ENCODE results near the gene ABCC1.

ABCC1 gene

DNA sequence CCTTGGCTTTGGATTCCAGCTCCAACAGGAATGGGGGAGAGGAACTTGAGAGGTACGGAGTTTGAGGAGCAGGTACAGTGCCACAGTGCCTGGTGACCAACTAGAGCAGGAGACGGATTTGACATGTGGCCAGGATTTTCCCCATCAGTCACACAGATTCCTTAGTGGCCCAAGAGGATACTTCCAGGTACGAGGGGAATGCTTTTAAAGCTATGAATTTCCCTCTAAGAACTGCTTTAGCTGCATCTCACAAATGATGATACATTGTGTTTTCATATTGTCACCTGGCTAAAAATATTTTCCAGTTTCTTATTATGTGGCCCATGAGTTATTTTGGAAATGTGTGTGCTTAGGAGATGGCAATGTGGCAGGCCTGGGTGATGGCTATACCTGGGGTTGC is 175.6 kb downstream of the ABCC1 start:
- DNase-seq, result no peak
- Mint-ChIP-seq H3K4me3 (no peak overlapping the region), H3K4me1 (ENCODE audit: low read depth) (peaks cover 2% of the 10 kb centered on the region), H3K36me3 (ENCODE audit: low read depth) (peaks cover 95% of the 10 kb centered on the region), H3K9me3 (peaks cover 7% of the 10 kb centered on the region), H3K27ac (no peak overlapping the region), H3K27me3 (no peaks in the 10 kb centered on the region)

DNA sequence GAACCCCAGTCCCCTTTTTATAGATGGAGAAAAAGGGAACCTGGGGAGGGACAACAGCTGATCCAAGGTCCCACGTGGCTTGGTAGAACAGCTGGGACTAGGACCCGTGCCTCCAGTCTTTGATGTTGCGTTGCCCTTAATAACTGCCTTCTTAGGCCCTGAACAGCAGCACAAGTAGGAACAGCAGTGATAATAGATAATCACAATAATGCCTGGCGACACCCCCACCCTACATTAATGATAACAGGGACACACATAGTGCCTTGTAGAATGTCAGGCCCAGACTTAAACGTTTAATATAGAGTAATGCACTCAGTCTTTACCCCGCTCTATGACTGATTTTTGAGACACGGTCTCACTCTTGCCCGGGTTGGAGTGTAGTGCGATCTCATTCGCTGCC is 177.5 kb downstream of the ABCC1 start:
- H3K27ac Mint-ChIP-seq, result peak overlapping the region; percentile 20
- no peak overlapping the region for H3K4me3 Mint-ChIP-seq
- peaks cover 7% of the 10 kb centered on the region for H3K9me3 Mint-ChIP-seq
- no peak for DNase-seq
- H3K36me3 Mint-ChIP-seq (ENCODE audit: low read depth), result peaks cover 94% of the 10 kb centered on the region
- peaks cover 2% of the 10 kb centered on the region for H3K4me1 Mint-ChIP-seq (ENCODE audit: low read depth)
- no peaks in the 10 kb centered on the region for H3K27me3 Mint-ChIP-seq

DNA sequence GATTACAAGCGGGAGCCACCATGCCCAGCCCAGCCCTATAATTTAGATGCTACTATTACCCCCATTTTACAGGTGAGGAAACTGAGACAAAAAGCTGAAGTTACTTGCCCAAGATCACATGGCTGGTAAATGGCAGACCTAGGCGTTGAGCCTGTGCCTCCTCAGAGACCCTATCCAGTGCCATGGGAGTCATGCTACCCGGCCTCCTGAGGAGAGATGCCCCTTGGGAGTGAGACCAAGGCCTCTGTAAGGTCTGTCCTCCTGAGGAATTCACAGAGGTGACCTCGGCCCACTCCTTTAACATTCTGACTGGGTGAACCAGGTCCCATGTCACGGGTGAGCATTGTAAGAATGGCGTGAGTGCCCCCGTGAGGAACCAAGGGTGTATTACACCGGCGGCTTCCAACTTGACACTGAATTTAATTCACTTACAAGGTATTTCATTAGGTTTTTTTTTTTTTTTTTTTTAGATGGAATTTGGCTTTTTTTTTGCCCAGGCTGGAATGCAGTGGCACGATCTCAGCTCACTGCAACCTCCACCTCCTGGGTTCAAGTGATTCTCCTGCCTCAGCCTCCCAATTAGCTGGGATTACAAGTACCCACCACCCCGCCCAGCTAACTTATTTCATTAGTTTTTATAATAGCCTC is 178.2 kb downstream of the ABCC1 start:
- H3K27me3 Mint-ChIP-seq, result no peaks in the 10 kb centered on the region
- DNase-seq, result peak; percentile 80
- H3K9me3 Mint-ChIP-seq, result peaks cover 7% of the 10 kb centered on the region
- H3K36me3 Mint-ChIP-seq (ENCODE audit: low read depth), result peaks cover 94% of the 10 kb centered on the region
- peak overlapping the region; percentile 20 for H3K27ac Mint-ChIP-seq
- no peak overlapping the region for H3K4me3 Mint-ChIP-seq
- peaks cover 2% of the 10 kb centered on the region for H3K4me1 Mint-ChIP-seq (ENCODE audit: low read depth)

DNA sequence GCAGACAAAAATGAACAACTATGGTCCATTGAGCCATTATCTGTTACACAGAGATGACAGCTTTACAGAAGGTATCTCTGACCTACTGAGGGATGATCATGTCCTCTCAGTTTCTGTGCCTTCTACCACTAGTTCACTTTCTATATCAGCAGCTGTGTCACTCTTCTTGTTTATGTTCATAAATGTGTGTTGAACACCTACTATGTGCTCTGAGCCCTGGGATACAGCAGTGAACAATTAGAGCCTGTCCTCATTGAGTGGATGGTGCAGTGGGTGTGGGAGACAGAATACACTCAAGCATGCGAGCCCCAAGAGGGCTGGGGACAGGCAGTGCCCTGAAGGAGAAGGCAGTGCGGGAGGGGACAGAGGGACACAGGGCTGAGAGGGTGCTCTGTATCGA is 181.8 kb downstream of the ABCC1 start:
- Mint-ChIP-seq H3K27me3 (no peaks in the 10 kb centered on the region), H3K4me3 (no peak overlapping the region), H3K27ac (no peak overlapping the region), H3K4me1 (ENCODE audit: low read depth) (peaks cover 2% of the 10 kb centered on the region), H3K9me3 (no peaks in the 10 kb centered on the region), H3K36me3 (ENCODE audit: low read depth) (peaks cover 95% of the 10 kb centered on the region)
- DNase-seq, result no peak

DNA sequence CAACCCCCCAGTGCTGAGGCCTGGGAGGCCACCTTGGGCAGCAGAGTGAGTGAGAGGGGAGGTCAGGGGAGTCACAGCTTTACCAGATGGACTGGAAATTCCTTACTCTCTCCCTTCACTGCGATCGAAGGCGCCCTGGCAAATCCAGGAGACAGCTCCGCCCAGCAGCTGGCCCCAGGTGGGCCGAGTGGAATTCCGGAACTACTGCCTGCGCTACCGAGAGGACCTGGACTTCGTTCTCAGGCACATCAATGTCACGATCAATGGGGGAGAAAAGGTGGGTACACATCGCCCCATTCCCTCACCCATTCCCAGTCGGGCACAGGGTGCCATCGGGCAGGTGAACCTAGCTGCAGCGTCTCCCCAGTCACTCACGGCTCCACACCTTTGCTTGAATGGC is 182.2 kb downstream of the ABCC1 start:
- no peaks in the 10 kb centered on the region for H3K9me3 Mint-ChIP-seq
- peaks cover 95% of the 10 kb centered on the region for H3K36me3 Mint-ChIP-seq (ENCODE audit: low read depth)

DNA sequence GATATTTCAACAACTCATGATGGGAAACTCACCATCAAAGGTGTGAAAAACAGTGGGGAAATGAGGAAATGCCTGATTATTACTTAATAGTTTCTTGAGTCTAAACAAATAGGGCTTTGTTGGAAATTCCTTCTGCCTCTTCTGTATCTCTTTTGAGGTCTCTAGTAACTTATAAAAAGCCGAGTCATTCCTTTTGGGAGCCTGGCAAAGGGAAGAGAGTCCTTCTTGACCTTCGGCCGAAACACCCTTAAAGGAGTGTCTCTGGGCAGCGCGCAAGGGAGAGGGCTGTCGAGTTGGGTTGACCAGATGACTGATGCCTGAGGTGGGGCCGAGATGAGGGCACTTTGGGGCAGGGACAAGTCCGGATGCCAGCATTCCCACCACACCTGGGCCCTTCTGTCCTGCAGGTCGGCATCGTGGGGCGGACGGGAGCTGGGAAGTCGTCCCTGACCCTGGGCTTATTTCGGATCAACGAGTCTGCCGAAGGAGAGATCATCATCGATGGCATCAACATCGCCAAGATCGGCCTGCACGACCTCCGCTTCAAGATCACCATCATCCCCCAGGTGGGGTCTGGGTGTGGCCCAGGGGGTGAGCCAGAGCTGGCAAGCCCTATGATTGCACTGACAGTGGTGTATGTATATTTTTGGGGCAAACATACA is 184.7 kb downstream of the ABCC1 start:
- H3K4me1 Mint-ChIP-seq (ENCODE audit: low read depth), result no peaks in the 10 kb centered on the region
- H3K4me3 Mint-ChIP-seq, result no peak overlapping the region
- no peaks in the 10 kb centered on the region for H3K9me3 Mint-ChIP-seq
- H3K36me3 Mint-ChIP-seq (ENCODE audit: low read depth), result peaks cover 94% of the 10 kb centered on the region
- H3K27ac Mint-ChIP-seq, result peak overlapping the region; percentile 42
- H3K27me3 Mint-ChIP-seq, result no peaks in the 10 kb centered on the region
- DNase-seq, result no peak

More for the DNA sequence above, 182.2 kb downstream of the ABCC1 start:
- Mint-ChIP-seq H3K27me3 (no peaks in the 10 kb centered on the region), H3K27ac (no peak overlapping the region), H3K4me1 (ENCODE audit: low read depth) (peaks cover 2% of the 10 kb centered on the region), H3K4me3 (no peak overlapping the region)
- no peak for DNase-seq

DNA sequence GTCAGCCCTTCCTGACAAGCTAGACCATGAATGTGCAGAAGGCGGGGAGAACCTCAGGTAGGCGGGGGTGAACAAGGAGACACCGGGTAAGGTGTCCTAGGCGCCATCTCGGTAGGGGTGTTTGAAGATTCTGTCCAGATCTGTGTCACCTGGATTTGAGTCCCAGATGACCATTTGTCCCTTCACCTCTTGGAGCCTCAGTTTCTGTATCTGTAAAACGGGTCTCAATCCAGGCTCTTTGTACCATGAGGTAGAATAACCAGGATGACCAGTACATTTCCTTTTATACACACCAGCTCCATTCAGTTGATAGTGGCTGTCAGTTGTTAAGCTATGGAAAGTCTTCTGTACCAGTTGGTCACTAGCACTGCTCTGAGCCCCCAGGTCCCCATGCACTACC is 187.2 kb downstream of the ABCC1 start:
- Mint-ChIP-seq H3K27me3 (no peaks in the 10 kb centered on the region), H3K36me3 (ENCODE audit: low read depth) (peaks cover 95% of the 10 kb centered on the region), H3K9me3 (no peaks in the 10 kb centered on the region), H3K4me1 (ENCODE audit: low read depth) (no peaks in the 10 kb centered on the region), H3K27ac (no peak overlapping the region), H3K4me3 (no peak overlapping the region)
- no peak for DNase-seq

DNA sequence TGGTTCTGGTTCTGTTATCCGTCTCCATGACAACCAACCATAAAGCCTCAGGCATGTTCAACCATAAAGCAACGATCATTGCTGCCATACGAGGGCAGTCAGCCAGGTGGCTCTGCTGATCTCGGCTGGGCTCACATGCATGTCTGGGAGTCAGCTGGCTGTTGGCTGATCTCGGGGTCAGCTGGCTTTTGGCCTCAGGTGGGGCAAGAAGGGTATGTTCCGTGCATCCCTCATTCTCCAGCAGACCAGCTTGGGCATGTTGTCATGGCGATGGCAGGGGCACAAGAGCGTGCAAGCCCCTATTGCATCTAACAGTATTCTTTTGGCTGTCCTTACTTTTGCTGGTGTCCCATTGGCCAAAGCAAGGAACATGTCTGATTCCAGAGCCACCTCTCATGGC is 187.7 kb downstream of the ABCC1 start:
- Mint-ChIP-seq H3K27ac (no peak overlapping the region), H3K4me3 (no peak overlapping the region), H3K27me3 (no peaks in the 10 kb centered on the region), H3K9me3 (no peaks in the 10 kb centered on the region), H3K36me3 (ENCODE audit: low read depth) (peaks cover 94% of the 10 kb centered on the region), H3K4me1 (ENCODE audit: low read depth) (no peaks in the 10 kb centered on the region)
- DNase-seq, result no peak

DNA sequence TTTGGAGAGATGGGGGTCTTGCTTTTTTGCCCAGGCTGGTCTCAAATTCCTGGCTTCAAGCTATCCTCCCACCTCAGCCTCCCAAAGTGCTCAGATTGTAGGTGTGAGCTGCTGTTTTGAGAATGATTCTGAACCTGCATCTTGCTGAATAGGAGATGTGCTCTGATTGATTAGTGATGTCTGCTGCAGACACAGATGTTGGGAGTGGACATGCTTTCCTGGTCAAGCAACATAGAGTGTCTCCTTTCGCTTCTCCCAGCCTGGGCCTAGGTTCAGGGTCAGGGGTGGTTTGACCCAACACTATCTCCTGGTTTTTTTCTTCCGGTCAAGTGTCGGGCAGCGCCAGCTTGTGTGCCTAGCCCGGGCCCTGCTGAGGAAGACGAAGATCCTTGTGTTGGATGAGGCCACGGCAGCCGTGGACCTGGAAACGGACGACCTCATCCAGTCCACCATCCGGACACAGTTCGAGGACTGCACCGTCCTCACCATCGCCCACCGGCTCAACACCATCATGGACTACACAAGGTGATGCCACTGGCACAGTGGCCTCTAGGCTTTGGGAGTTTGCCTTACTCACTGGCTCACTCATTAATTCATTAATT is 188.7 kb downstream of the ABCC1 start:
- no peak overlapping the region for H3K27ac Mint-ChIP-seq
- H3K9me3 Mint-ChIP-seq, result no peaks in the 10 kb centered on the region
- no peaks in the 10 kb centered on the region for H3K4me1 Mint-ChIP-seq (ENCODE audit: low read depth)
- DNase-seq, result no peak
- peaks cover 93% of the 10 kb centered on the region for H3K36me3 Mint-ChIP-seq (ENCODE audit: low read depth)
- no peak overlapping the region for H3K4me3 Mint-ChIP-seq
- no peaks in the 10 kb centered on the region for H3K27me3 Mint-ChIP-seq

DNA sequence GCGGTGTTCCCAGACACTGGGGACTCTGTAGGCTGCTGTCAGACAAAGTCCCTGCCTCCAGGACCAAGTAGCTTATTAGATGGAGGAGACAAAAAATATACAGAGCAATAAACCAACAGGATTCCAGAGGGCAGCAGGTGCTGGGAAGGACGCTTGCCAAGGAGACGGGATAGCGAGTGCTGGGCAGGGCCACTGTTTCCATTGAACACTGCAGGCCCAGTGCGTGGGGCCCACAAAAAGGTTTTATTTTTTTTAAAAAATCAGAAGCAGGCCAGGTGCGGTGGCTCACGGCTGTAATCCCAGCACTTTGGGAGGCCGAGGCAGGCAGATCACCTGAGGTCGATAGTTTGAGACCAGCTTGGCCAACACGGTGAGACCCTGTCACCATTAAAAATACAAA is 189.6 kb downstream of the ABCC1 start:
- no peak overlapping the region for H3K4me3 Mint-ChIP-seq
- no peak for DNase-seq
- peaks cover 91% of the 10 kb centered on the region for H3K36me3 Mint-ChIP-seq (ENCODE audit: low read depth)
- H3K4me1 Mint-ChIP-seq (ENCODE audit: low read depth), result no peaks in the 10 kb centered on the region
- no peaks in the 10 kb centered on the region for H3K9me3 Mint-ChIP-seq
- no peak overlapping the region for H3K27ac Mint-ChIP-seq
- no peaks in the 10 kb centered on the region for H3K27me3 Mint-ChIP-seq

DNA sequence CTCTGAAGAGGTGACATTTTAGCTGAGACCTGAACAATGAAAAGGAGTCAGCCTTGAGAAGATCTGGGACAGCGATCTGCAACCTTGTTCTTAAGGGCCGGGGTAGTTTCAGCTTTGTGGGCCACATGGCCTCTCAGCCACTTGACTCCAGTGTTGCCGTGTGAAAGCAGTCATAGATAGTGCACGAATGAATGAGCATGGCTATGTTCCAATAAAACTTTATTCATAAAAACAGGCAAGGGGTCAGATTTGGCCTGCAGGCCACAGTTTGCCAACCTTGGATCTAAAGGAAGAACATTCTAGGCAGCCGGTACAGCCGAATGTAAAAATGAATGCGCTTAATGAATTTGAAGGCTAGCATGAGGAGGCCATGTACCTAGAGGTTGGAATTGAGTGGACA is 190.4 kb downstream of the ABCC1 start:
- Mint-ChIP-seq H3K27me3 (no peaks in the 10 kb centered on the region), H3K4me1 (ENCODE audit: low read depth) (no peaks in the 10 kb centered on the region), H3K9me3 (no peaks in the 10 kb centered on the region), H3K36me3 (ENCODE audit: low read depth) (peaks cover 91% of the 10 kb centered on the region), H3K27ac (peak overlapping the region; percentile 30), H3K4me3 (no peak overlapping the region)
- no peak for DNase-seq

DNA sequence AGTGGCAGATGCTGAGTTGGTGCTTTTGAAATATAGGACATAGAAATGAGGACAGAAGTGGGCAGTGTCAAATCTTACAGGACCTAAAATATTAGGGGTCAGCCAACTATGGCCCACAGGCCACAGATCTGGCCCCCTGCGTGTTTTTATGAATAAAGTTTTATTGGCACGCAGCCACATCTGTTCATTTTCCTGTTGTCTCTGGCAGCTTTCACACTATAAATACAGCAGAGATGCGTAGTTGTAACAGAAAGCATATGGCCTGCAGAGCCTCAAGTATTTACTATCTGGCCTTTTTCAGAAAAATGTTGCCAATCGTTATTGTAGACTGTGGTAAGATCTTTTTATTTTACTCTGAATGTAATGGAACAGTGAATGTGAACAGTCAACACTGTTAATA is 191.1 kb downstream of the ABCC1 start:
- H3K4me3 Mint-ChIP-seq, result no peak overlapping the region
- no peaks in the 10 kb centered on the region for H3K27me3 Mint-ChIP-seq
- no peaks in the 10 kb centered on the region for H3K9me3 Mint-ChIP-seq
- no peak overlapping the region for H3K27ac Mint-ChIP-seq
- H3K4me1 Mint-ChIP-seq (ENCODE audit: low read depth), result no peaks in the 10 kb centered on the region
- H3K36me3 Mint-ChIP-seq (ENCODE audit: low read depth), result peaks cover 91% of the 10 kb centered on the region
- DNase-seq, result no peak

DNA sequence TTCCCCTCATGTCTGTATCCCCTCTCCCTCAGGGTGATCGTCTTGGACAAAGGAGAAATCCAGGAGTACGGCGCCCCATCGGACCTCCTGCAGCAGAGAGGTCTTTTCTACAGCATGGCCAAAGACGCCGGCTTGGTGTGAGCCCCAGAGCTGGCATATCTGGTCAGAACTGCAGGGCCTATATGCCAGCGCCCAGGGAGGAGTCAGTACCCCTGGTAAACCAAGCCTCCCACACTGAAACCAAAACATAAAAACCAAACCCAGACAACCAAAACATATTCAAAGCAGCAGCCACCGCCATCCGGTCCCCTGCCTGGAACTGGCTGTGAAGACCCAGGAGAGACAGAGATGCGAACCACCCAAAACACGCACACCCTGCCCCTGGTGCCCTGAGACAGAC is 191.7 kb downstream of the ABCC1 start:
- H3K4me1 Mint-ChIP-seq (ENCODE audit: low read depth), result no peaks in the 10 kb centered on the region
- H3K4me3 Mint-ChIP-seq, result no peak overlapping the region
- DNase-seq, result no peak
- H3K27ac Mint-ChIP-seq, result no peak overlapping the region
- no peaks in the 10 kb centered on the region for H3K27me3 Mint-ChIP-seq
- no peaks in the 10 kb centered on the region for H3K9me3 Mint-ChIP-seq
- H3K36me3 Mint-ChIP-seq (ENCODE audit: low read depth), result peaks cover 91% of the 10 kb centered on the region

DNA sequence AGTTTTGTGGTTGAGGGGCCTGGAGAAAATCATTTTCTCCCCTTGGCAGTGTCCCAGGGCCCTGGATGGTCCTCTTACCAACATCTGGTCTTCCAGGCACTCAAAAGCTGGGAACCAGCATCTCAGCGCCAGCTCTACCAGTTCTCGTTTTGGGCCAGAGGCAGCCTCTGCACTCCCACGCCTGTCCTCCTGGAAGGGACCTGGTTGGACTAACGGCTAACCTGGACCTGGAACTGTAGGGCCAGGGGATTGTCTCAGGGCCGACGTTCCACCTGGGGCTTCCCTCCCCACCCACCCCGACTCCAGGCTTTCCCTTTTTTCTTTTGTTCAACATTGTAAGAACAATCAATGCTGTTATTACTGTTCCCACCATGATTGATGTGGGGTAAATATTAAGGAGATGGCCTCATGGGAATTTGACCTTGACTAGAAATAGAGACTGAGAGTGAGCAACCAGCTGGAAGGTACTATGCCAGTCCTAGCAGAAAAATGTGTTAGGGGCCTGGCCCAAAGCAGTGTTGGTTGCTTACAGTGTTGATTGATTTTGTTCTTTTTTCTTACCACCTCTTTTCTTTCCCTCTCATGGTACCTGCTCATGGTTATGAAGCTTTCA is 192.5 kb downstream of the ABCC1 start:
- Mint-ChIP-seq H3K9me3 (no peaks in the 10 kb centered on the region), H3K36me3 (ENCODE audit: low read depth) (peaks cover 90% of the 10 kb centered on the region), H3K27me3 (no peaks in the 10 kb centered on the region), H3K4me3 (no peak overlapping the region), H3K4me1 (ENCODE audit: low read depth) (no peaks in the 10 kb centered on the region), H3K27ac (no peak overlapping the region)
- DNase-seq, result no peak

All from activated T-cell treated with anti-CD3 and anti-CD28 coated beads, Interleukin-2, amount 50 U/mL, for 24 hours (primary cell).